ENCODE measurements around the gene OR2T11.
"Not testable (repeated sequence)": the region's sequence is repeated elsewhere in the genome, so short reads cannot be mapped to it uniquely, and the experiment has no call there.

Gene OR2T11

DNA sequence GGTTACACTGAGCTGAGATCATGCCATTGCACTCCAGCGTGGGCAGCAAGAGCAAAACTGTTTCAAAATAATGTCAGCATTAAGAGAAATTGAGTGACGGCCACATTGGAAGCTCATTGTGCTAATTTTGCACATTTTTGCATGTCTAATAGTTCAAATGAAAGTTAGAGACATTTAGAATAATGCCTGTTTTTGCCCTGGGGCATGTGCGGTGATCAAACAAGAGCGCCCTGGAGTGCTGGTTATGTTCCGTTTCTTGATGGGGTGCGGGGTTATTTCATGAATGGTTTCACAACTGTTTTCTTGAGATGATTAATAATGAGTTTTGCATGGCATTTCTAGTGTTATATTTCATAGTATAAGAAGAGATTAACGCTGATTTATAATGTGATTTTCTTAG, 13.1 kb downstream of the OR2T11 start:
- DNase-seq: no peak

DNA sequence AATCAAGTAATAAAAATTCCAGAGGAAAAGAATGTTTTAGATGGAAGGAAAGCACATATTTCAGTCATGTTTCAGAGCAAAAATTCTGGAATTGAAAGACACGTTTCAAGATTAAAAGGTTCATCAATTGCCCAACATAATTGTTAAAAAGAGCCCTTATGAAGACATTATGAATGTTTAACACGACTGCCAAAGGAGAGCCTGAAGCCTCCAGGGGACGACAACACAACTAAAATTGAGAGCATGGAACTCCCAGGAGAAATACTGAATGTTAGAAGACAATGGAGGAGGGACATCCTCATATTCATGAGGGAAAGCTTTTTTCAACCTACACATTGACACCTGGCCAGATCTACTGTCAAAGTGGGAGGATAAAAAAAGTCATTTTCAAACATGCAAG, 16.0 kb downstream of the OR2T11 start:
- peak in 22 of 51 donors; percentile 2 to 44 (median 17) for DNase-seq

DNA sequence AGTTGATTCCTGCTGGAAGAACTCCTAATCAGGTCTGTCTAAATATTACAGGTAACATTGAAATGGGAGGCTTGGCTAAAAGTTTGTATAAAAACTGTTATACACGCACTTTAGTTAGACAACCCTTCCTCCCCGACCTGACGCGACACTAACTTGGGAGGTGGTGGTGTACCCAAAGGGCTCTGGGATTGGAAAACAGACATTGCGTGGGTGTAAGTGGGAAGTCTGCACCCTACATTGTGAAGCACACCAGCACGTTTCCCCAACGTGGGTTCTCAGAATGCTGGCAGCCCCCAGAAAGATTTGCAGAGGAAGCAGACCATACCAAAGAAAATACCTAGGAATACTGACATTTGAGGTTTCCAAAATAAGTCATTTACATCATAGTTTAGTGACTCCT, 16.8 kb downstream of the OR2T11 start:
- no peak for DNase-seq

DNA sequence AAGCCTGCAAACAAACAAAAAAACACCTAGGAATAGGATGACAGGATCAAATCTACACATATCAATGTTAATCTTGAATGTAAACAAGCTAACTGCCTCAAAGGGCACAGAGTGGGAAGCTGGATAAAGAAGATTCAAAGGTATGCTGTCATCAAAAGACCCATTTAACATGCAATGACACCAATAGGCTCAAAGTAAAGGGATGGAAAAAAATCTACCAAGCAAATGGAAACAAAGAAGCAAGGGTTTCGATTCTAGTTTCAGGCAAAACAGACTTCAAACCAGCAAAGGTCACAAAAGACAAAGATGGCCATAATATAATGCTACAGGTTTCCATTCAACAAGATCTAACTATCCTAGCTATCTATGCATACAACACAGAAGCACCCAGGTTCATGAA, 21.1 kb downstream of the OR2T11 start:
- DNase-seq: no peak

DNA sequence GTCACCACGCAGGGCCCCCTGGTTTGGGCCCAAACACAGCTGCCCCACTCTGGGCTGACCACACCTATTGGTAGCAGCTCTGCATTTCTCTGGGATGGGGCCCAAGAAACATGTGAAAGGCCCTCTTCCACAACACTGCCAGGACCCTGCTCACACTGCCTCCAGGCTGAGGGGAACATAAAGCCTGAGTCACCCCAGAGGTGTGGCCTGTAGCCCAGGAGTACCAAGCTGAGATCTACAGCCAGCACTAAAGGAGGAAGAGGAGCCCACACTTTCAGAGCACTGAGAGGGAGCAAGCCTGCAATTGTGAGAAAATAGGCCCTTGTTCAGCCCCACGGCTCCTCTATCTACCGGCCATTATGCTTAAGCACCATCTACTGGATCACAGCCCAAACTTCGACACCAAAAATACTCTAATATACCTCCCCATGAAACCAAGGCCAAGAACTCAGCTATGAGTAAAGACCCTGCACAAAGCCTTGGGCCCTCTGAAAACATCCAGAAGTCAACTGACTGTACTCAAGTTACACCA, 22.9 kb downstream of the OR2T11 start:
- no peak for DNase-seq

DNA sequence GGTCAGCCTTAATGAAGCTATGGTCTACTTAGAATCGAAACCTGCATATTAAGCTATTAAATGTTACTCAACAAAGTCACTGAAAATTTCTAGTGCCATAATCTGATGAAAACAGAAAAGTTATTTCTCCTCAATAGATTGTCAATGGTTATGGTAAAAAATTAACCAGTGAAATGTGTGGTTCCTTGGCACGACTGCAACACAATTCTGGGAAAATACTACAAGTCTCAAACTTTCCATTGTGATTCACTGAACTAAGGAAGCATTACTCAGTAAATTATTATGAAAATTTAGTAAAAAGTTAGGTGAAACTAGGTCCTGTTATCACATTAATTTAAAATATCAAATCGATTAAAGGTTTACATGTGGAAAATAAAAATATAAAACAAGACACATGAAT, 24.6 kb downstream of the OR2T11 start:
- no peak for DNase-seq

DNA sequence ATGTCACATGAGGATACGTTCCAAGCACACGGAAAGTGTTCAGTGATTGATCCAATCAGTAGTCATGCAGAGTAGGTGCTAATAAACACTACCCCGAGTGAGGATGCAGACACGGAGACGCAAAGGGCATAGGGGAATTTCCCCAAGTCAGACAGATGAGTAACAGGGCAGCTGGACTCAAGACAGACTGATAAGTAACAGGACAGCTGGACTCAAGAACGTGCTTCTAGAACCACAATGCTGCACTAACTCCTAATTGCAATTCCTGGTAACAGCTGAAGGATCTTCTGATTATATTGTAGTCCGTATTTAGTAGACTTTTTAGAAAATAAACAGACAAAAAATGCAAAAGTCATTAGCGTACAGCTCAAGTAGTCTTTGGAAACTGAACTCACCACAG, 35.5 kb downstream of the OR2T11 start:
- no peak for DNase-seq

DNA sequence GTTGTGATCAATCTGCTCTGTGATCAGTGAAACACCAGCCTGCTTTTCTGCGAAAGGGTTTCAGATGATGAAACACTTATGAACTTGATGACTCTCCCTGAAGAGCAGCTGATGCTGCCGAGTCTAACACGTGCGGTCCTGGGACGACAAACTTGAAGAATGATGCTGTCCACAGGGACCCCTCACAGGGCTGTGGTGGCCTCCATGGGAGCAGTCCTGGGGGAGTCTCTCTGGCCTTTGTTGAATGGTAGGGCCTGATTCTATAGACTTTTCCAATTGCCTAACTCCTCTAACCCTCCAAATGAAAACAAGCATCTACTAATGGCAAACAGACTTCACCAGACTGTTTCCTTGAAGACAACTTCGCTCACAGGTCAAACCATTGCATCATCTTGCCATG, 37.3 kb downstream of the OR2T11 start, which contains the start of gene OR2T10:
OR2T10 (minus strand) TSS at position 112 of the 400 bp plus-strand sequence. CDS start 3,932 bp downstream, outside the sequence.
- no peak for DNase-seq

DNA sequence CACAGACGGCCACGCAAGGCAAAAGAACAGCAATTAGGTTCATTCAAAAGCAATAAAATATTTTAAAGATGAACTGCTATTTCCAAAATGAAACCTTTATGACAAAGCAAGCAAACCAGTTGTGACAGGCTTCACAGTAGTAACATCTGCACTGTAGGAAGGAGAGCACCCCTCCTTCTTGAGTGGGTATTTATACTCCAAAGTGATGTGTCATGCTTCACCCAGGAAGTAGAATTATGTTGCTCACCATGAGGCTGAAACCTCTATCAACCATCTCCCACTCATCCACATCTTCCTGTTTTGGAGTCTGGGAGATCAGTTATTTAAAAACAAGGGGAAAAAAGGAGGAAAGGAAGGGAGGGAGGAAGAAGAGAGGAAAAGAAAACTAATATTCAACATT, 38.3 kb downstream of the OR2T11 start:
- no peak for DNase-seq

DNA sequence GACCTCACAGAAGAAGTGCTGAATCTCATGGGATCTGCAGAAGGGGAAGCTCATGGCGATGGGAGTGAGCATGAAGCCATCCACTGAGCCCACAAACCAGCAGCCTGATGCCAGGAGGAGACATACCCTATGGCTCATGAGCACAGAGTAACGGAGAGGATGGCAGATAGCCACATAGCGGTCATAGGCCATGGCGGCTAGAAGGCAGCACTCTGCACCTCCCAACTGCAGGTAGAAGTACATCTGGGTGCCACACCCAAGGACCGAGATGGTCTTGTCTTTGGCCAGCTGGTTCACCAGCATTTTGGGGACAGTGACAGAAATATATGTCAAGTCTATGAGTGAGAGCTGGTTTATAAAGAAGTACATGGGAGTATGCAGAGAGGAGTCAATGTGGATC, 41.7 kb downstream of the OR2T11 start:
- no peak for DNase-seq

DNA sequence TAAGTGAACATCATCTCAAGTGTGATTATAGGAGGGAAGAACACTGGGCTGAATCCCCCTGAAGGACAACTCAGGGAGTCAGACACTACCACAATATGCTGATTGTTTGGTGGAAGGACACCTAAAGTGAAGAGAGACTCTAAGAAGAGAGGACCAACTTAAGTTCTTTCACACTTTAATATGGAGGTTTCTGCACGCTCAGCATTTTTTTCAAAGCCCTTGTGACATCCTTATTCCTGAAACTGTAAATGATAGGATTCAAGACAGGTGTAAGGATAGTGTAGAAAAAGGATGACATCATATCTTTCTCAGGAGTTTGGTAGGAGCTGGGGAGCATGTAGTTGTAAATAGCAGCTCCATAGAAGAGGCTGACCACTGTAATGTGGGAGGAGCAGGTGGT, 42.2 kb downstream of the OR2T11 start:
- DNase-seq: no peak

DNA sequence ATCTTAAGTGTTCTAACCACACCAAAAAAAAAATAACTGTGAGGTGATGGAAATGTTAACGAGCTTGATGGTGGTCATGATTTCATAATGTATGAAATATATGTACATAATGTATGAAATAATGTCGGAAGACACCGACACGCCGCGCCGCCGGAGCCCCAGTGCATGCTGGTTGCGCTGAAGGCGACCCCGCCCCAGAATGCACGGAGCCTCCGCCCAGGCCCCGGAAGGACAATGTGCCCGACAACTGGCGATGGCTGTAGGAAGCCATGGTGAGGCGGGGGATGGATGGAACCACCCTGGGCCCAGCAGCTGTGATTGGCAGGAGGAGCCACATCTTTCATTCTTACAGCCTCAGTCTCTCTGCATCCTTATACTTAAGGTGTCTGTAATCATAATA, 44.8 kb downstream of the OR2T11 start:
- no peak for DNase-seq

DNA sequence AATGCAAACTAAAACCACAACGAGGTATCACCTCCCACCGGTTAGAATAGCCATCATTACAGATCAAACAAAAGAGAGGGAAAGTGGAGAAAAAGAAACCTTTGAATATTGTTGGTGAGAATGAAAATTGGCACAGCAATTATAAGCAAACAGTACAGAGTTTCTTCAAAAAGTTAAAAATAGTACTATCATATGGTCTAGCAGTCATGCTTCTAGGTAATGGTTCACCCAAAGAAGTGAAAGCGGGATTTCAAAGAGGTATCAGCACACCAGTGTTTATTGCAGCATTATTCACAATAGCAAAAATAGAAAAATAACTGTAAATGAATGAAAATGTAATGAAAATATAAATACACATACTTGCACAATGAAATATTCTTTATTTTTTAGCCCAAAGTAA, 45.6 kb downstream of the OR2T11 start:
- no peak for DNase-seq

DNA sequence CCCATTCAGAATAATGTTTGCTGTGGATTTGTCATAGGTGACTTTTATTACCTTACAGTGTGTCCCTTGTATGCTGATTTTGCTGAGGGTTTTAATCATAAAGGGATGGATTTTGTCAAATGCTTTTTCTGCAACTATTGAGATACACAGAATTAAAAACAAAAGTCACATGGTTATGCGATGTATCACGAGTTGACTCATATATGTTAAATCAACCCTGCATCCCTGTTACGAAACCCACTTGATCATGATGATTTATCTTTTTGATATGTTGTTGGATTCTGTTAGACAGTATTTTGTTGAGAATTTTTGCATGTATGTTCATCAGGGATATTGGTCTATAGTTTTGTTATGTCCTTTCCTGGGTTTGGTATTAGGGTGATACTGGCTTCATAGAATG, 49.6 kb downstream of the OR2T11 start:
- no peak for DNase-seq

DNA sequence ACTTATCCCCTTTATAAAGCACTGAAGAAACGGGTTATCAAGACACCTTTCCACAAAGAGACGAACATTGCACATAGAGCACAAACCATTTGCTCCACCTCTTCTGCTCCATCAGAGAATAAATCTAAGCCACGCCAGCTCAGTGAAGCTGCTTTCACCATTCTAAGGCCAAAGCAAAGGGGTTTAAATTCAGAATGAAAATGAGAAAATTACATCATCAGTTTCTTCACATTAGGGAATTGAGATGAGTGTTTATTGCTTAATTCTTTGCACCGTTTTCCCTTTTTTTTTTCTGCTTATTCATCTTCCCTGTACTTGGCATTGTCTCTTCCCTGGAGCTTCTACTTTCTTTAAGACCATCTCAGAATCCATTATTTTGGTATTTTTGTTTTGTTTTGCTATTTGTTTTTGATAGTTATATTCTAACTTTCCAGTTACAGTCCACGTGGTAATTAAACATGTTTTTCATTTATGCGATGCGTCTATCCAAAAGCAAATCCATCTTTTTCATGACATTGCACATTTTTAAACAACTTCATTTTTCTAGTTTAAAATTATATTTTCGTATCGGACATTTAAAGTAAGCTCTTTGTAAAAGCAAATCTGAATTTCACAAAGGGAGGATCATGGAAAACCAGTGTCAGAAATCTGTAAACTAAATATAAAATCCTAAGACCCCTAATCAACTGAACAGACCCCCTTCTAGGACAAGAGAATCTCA, 58.5 kb downstream of the OR2T11 start:
- DNase-seq: no peak

DNA sequence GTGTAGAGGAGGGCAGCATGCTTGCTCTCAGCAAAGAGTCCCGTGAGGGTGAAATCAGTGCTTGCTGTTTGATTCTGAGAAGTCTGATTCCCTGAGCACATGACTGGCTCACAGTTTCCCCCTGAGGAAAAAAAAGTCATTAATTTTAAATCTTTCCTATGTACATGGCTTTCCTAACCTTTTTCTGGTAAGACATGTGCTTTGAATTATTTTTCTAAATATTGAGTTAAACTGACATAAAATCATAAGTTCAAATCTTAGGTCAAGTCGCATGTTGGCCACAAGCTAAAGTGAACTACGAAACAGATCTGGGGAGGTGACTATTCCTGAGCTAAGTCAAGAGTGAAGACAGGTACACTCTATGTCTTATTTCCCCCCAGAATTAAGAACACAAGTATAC, 60.2 kb downstream of the OR2T11 start, which contains the start of gene OR2T34:
OR2T34 (minus strand) TSS at position 101 of the 400 bp plus-strand sequence; CDS start at position 101, 0 bp downstream.
- not testable (repeated sequence) for DNase-seq

DNA sequence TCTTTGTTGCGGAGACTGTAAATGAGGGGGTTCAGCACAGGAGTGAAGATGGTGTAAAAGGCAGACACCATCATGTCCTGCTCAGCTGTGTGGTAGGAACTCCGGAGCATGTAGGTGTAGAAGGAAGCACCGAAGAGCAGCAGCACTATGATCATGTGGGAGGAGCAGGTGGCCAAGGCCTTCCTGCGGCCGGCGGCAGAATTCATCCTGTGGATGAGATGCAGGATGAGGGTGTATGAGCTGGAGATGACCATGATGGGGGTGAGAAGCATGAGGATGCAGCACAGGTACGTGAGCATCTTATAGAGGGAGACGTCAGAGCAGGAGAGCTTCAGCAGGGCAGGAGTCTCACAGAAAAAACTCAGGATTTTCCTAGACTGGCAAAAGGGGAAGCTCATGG, 61.0 kb downstream of the OR2T11 start:
- not testable (repeated sequence) for DNase-seq
